Body of pancreas (tissue), 4 donors: Measurements from ENCODE around the gene PNP.

Experiments
- CTCF ChIP-seq, 7 experiments: fragments of 450-650 bp in 4 of 7; fragments of 200-600 bp in 3 of 7; sonication (generic) in 3 of 7; IDR thresholded peaks; one replicate each; pipeline ENCODE4 v1.5.1; 2016 to 2019; ENCODE audit warnings: antibody characterized with exemption in 7 of 7
- POLR2A ChIP-seq, 3 donors: fragments of 450-650 bp; IDR thresholded peaks; one replicate each; pipeline ENCODE4 v1.6.1; 2016; ENCODE audit warnings: antibody characterized with exemption in 3 of 3, mild to moderate bottlenecking in 2 of 3

- TF ChIP-seq CTCF (IDR thresholded peaks at IDR 0.05), result no peak
- no peak for TF ChIP-seq POLR2A (IDR thresholded peaks at IDR 0.05)
Measured at GRCh38 chr14:20516921-20517320, 47.7 kb downstream of the PNP start.
